SK-N-SH treated with all-trans-retinoic acid at 6 μM for 48 hours (cell line): ENCODE measurements around the gene USH2A.

Source experiments
- ATAC-seq: fragments of 200-7000 bp; cut with Tn5 transposase; 3 replicates; pipeline ENCODE4 v1.9.1; 2020; ENCODE audit warnings: mild to moderate bottlenecking, moderate library complexity
- ARNTL ChIP-seq: fragments of 450-650 bp; formaldehyde crosslinking; IDR thresholded peaks from 2 replicates; pipeline ENCODE4 v1.5.0; 2020; ENCODE audit warnings: low read depth, mild to moderate bottlenecking, moderate library complexity, borderline replicate concordance
- BACH2 ChIP-seq: fragments of 250-450 bp; sonication (Bioruptor Pico); IDR thresholded peaks from 2 replicates; pipeline ENCODE4 v1.9.0; 2021; ENCODE audit warnings: mild to moderate bottlenecking, borderline replicate concordance
- CREB5 ChIP-seq: fragments of 250-450 bp; sonication (Bioruptor Pico); IDR thresholded peaks from 2 replicates; pipeline ENCODE4 v1.5.1; 2020; ENCODE audit warnings: low read depth, mild to moderate bottlenecking, moderate library complexity
- CSDC2 ChIP-seq: fragments of 250-450 bp; sonication (Bioruptor Pico); IDR thresholded peaks from 2 replicates; pipeline ENCODE4 v1.5.0; 2020; ENCODE audit warnings: mild to moderate bottlenecking, moderate library complexity
- CSRNP3 ChIP-seq: fragments of 250-450 bp; sonication (Bioruptor Pico); IDR thresholded peaks from 2 replicates; pipeline ENCODE4 v1.5.1; 2021; ENCODE audit warnings: mild to moderate bottlenecking, moderate library complexity
- ESRRG ChIP-seq: fragments of 250-450 bp; sonication (Bioruptor Pico); IDR thresholded peaks from 2 replicates; pipeline ENCODE4 v1.6.1; 2021; ENCODE audit warnings: mild to moderate bottlenecking
- ISL1 ChIP-seq: fragments of 250-450 bp; sonication (Bioruptor Pico); IDR thresholded peaks from 2 replicates; pipeline ENCODE4 v2.1.2; 2022; ENCODE audit warnings: mild to moderate bottlenecking, moderate library complexity
- OSR1 ChIP-seq: fragments of 250-450 bp; sonication (Bioruptor Pico); IDR thresholded peaks from 2 replicates; pipeline ENCODE4 v1.8.0; 2022; ENCODE audit warnings: moderate library complexity, mild to moderate bottlenecking, inconsistent platforms
- PATZ1 ChIP-seq: fragments of 250-450 bp; sonication (Bioruptor Pico); IDR thresholded peaks from 2 replicates; pipeline ENCODE4 v1.8.0; 2020; ENCODE audit warnings: mild to moderate bottlenecking, moderate library complexity, borderline replicate concordance
- POU6F1 ChIP-seq: fragments of 250-450 bp; sonication (Bioruptor Pico); IDR thresholded peaks from 2 replicates; pipeline ENCODE4 v1.8.0; 2021; ENCODE audit warnings: low read depth, mild to moderate bottlenecking, moderate library complexity, borderline replicate concordance
- RARB ChIP-seq: fragments of 250-450 bp; sonication (Bioruptor Pico); IDR thresholded peaks from 2 replicates; pipeline ENCODE4 v1.8.0; 2021; ENCODE audit warnings: mild to moderate bottlenecking, moderate library complexity
- SNAI2 ChIP-seq: fragments of 250-450 bp; sonication (Bioruptor Pico); IDR thresholded peaks from 2 replicates; pipeline ENCODE4 v1.5.0; 2020; ENCODE audit warnings: mild to moderate bottlenecking, moderate library complexity
- TCF4 ChIP-seq: fragments of 250-450 bp; sonication (Bioruptor Pico); IDR thresholded peaks from 2 replicates; pipeline ENCODE4 v1.8.0; 2021; ENCODE audit warnings: mild to moderate bottlenecking, moderate library complexity, borderline replicate concordance
- TOX ChIP-seq: fragments of 250-450 bp; sonication (Bioruptor Pico); IDR thresholded peaks from 2 replicates; pipeline ENCODE4 v1.8.0; 2021; ENCODE audit warnings: mild to moderate bottlenecking, moderate library complexity, borderline replicate concordance
- TSHZ2 ChIP-seq: fragments of 250-450 bp; sonication (Bioruptor Pico); IDR thresholded peaks from 2 replicates; pipeline ENCODE4 v1.5.0; 2020; ENCODE audit warnings: mild to moderate bottlenecking, moderate library complexity
- ZC3H10 ChIP-seq: fragments of 250-450 bp; sonication (Bioruptor Pico); IDR thresholded peaks from 2 replicates; pipeline ENCODE4 v1.5.1; 2021; ENCODE audit warnings: mild to moderate bottlenecking, moderate library complexity
- ZNF565 ChIP-seq: fragments of 450-650 bp; formaldehyde crosslinking; conservative IDR thresholded peaks from 2 replicates; pipeline ENCODE4 v1.5.0; 2020; ENCODE audit warnings: low read depth, mild to moderate bottlenecking, moderate library complexity
- ZNF70 ChIP-seq: fragments of 450-650 bp; formaldehyde crosslinking; IDR thresholded peaks from 2 replicates; pipeline ENCODE4 v1.5.0; 2020; ENCODE audit warnings: mild to moderate bottlenecking, moderate library complexity
- ZNF8 ChIP-seq: fragments of 450-650 bp; formaldehyde crosslinking; IDR thresholded peaks from 2 replicates; pipeline ENCODE4 v1.5.0; 2020; ENCODE audit warnings: mild to moderate bottlenecking, moderate library complexity

Gene USH2A

GRCh38 chr1:215731699-215732098 is 691.5 kb downstream of the USH2A start (continued):
- TF ChIP-seq PATZ1 (no peak), TSHZ2 (CRISPR knock-in tag) (no peak), ARNTL (CRISPR knock-in tag) (no peak)
- TF ChIP-seq, all 23 proteins: peak for 0

GRCh38 chr1:215730600-215730999 is 692.6 kb downstream of the USH2A start:
- no peak for ATAC-seq
- TF ChIP-seq TCF4 (CRISPR knock-in tag) (no peak), CSRNP3 (CRISPR knock-in tag) (no peak), SNAI2 (no peak), ZNF8 (no peak), TSHZ2 (CRISPR knock-in tag) (no peak), CSDC2 (CRISPR knock-in tag) (no peak), ZNF565 (CRISPR knock-in tag) (no peak), ZNF70 (CRISPR knock-in tag) (no peak), BACH2 (no peak)

- no peak for ATAC-seq
- no peak for TF ChIP-seq CSDC2 (CRISPR knock-in tag)
- TF ChIP-seq TSHZ2 (CRISPR knock-in tag): no peak
- TF ChIP-seq SNAI2: no peak
- no peak for TF ChIP-seq BACH2
- TF ChIP-seq ISL1: no peak
- no peak for TF ChIP-seq POU6F1 (CRISPR knock-in tag)
- TF ChIP-seq ZNF8: no peak
- TF ChIP-seq TCF4 (CRISPR knock-in tag): no peak
- TF ChIP-seq ZC3H10 (CRISPR knock-in tag): no peak
- no peak for TF ChIP-seq ZNF70 (CRISPR knock-in tag)
- no peak for TF ChIP-seq OSR1
- TF ChIP-seq ARNTL (CRISPR knock-in tag): no peak
- no peak for TF ChIP-seq TOX
- TF ChIP-seq CREB5 (CRISPR knock-in tag): no peak
- no peak for TF ChIP-seq RARB (CRISPR knock-in tag)
- no peak for TF ChIP-seq ESRRG (CRISPR knock-in tag)
- TF ChIP-seq CSRNP3 (CRISPR knock-in tag): no peak
These were observed 695.1 kb downstream of the USH2A start for GRCh38 chr1:215728169-215728568.
